Esophagus muscularis mucosa (tissue), 3 donors: ENCODE measurements around the gene PRDX6.

Source experiments
- CTCF ChIP-seq, 3 experiments: fragments of 200-600 bp in 2 of 3; fragments of 450-650 bp in 1 of 3; sonication (generic) in 2 of 3; IDR thresholded peaks; one replicate each; pipeline ENCODE4 v1.5.1; 2017 to 2019; ENCODE audit warnings: antibody characterized with exemption in 3 of 3, mild to moderate bottlenecking in 2 of 3, moderate library complexity in 1 of 3
- EP300 ChIP-seq: sonication (generic); formaldehyde crosslinking; IDR thresholded peaks from one replicate; pipeline ENCODE4 v1.6.1; 2017; ENCODE audit warnings: antibody characterized with exemption

GRCh38 chr1:173489149-173489600, 12.0 kb downstream of the PRDX6 start:
- no peak for TF ChIP-seq EP300
- TF ChIP-seq CTCF (IDR thresholded peaks at IDR 0.05) = no peak
